H1 (cell line): ENCODE measurements around the gene RPTN. TPM values are rescaled to one million over a fixed set of nuclear protein-coding genes. Genes with fewer than 3 reads are reported as not detected.

Experiments used
- CTCF ChIA-PET: fragments of 300-600 bp; sonication (Branson Sonifier 250); formaldehyde crosslinking; loops from one replicate; lab custom pipeline; 2021; ENCODE audit not compliant: partially characterized antibody; lab: Charles Lee
- POLR2A ChIA-PET: fragments of 300-600 bp; sonication (Branson Sonifier 250); formaldehyde crosslinking; loops from one replicate; lab custom pipeline; 2021; ENCODE audit warnings: inconsistent platforms; ENCODE audit not compliant: partially characterized antibody; lab: Charles Lee
- DNase-seq, 2 experiments: peaks; one replicate each; pipeline versions ENCODE4 v3.0.0 to v3.0.0-alpha.2; 2010 to 2022; ENCODE audit warnings: low spot score in 2 of 2, low read depth in 1 of 2, mixed read lengths in 1 of 2
- FAIRE-seq: peaks from 2 replicates; lab custom pipeline; 2011; peaks lifted over from hg19 to GRCh38; lab: Jason Lieb, UNC
- H2AFZ ChIP-seq: 2 replicates; pipeline ENCODE4 v1.8.1; 2012; ENCODE audit warnings: low read length, inconsistent platforms
- H2AK5ac ChIP-seq: 2 replicates; pipeline ENCODE4 v1.6.1; 2013; ENCODE audit warnings: low read depth, low read length
- H2BK120ac ChIP-seq: replicated peaks from 2 replicates; pipeline ENCODE3; 2013; ENCODE audit warnings: low read depth, low read length, inconsistent platforms
- H2BK12ac ChIP-seq: 2 replicates; pipeline ENCODE4 v1.6.1; 2013; ENCODE audit warnings: low read depth, low read length
- H2BK15ac ChIP-seq: 2 replicates; pipeline ENCODE4 v1.6.1; 2013; ENCODE audit warnings: low read length
- H2BK20ac ChIP-seq: 2 replicates; pipeline ENCODE4 v1.6.1; 2013; ENCODE audit warnings: low read length
- H2BK5ac ChIP-seq: 2 replicates; pipeline ENCODE4 v1.6.1; 2013; ENCODE audit warnings: low read depth, low read length
- H3K14ac ChIP-seq: 2 replicates; pipeline ENCODE4 v1.6.1; 2013; ENCODE audit warnings: inconsistent platforms; ENCODE audit not compliant: insufficient read length
- H3K18ac ChIP-seq: 2 replicates; pipeline ENCODE4 v1.6.1; 2013; ENCODE audit warnings: low read length; ENCODE audit errors: extremely low read depth
- H3K23ac ChIP-seq: 2 replicates; pipeline ENCODE4 v1.6.1; 2013; ENCODE audit warnings: inconsistent platforms; ENCODE audit not compliant: insufficient read length
- H3K23me2 ChIP-seq: 2 replicates; pipeline ENCODE4 v1.6.1; 2013; ENCODE audit warnings: low read depth, low read length
- H3K27ac ChIP-seq: 2 replicates; pipeline ENCODE4 v1.6.1; 2011; ENCODE audit warnings: low read depth, low read length, inconsistent platforms
- H3K27me3 ChIP-seq, 4 experiments: replicated peaks in 1 of 4; 1 replicate in 1 of 4; 2 replicates in 3 of 4; pipeline versions ENCODE4 v1.6.1 to v1.8.1; 2011 to 2013; ENCODE audit warnings: low read length in 3 of 4, mild to moderate bottlenecking in 3 of 4, inconsistent platforms in 2 of 4, mixed read lengths in 2 of 4, moderate library complexity in 1 of 4; ENCODE audit not compliant: control insufficient read depth in 3 of 4, insufficient read depth in 3 of 4; ENCODE audit errors: extremely low read depth in 1 of 4
- H3K36me3 ChIP-seq, 4 experiments: 2 replicates each; pipeline versions ENCODE4 v1.6.1 to v1.8.1; 2011 to 2013; ENCODE audit warnings: mild to moderate bottlenecking in 4 of 4, low read length in 3 of 4, moderate library complexity in 2 of 4, control low read depth in 1 of 4, inconsistent platforms in 1 of 4; ENCODE audit not compliant: insufficient read depth in 4 of 4, control insufficient read depth in 2 of 4
- H3K4ac ChIP-seq: replicated peaks from 2 replicates; pipeline ENCODE3; 2013; ENCODE audit warnings: low read length, low read depth, mixed read lengths, inconsistent platforms; ENCODE audit not compliant: insufficient read length
- H3K4me1 ChIP-seq, 4 experiments: replicated peaks in 1 of 4; 1 replicate in 1 of 4; 2 replicates in 3 of 4; pipeline versions ENCODE4 v1.6.1 to v1.8.1; 2011 to 2013; ENCODE audit warnings: low read length in 3 of 4, inconsistent platforms in 2 of 4, mixed read lengths in 1 of 4; ENCODE audit not compliant: insufficient read depth in 4 of 4, control insufficient read depth in 3 of 4
- H3K4me2 ChIP-seq, 2 experiments: 2 replicates each; pipeline versions ENCODE4 v1.6.1 to v1.8.1; 2011 to 2013; ENCODE audit warnings: low read depth in 2 of 2, low read length in 2 of 2, control low read depth in 1 of 2, inconsistent platforms in 1 of 2, mild to moderate bottlenecking in 1 of 2; ENCODE audit not compliant: insufficient read depth in 1 of 2
- H3K4me3 ChIP-seq, 4 experiments: fragments of 200-600, 300-600 bp in 1 of 4; sonication (generic), shearing (Covaris generic), sonication (Bioruptor Twin) in 1 of 4; 2 replicates each; pipeline versions ENCODE4 v1.5.1 to v1.8.1; 2011 to 2016; ENCODE audit warnings: low read length in 4 of 4, low read depth in 3 of 4, control low read depth in 2 of 4, inconsistent platforms in 2 of 4, mild to moderate bottlenecking in 2 of 4, mixed read lengths in 1 of 4, moderate library complexity in 1 of 4; ENCODE audit not compliant: insufficient read depth in 2 of 4; ENCODE audit errors: extremely low read depth in 1 of 4
- H3K56ac ChIP-seq: replicated peaks from 2 replicates; pipeline ENCODE3; 2013; ENCODE audit warnings: low read depth, mild to moderate bottlenecking, mixed read lengths, low read length, inconsistent platforms; ENCODE audit not compliant: insufficient read length
- H3K79me1 ChIP-seq: 2 replicates; pipeline ENCODE4 v1.6.1; 2013; ENCODE audit warnings: low read depth, low read length, control low read depth
- H3K79me2 ChIP-seq, 2 experiments: 2 replicates each; pipeline versions ENCODE4 v1.6.1 to v1.8.1; 2012 to 2013; ENCODE audit warnings: low read length in 2 of 2, mild to moderate bottlenecking in 2 of 2, inconsistent platforms in 1 of 2; ENCODE audit not compliant: insufficient read depth in 2 of 2, control insufficient read depth in 1 of 2
- H3K9ac ChIP-seq, 4 experiments: replicated peaks in 1 of 4; 1 replicate in 1 of 4; 2 replicates in 3 of 4; pipeline versions ENCODE4 v1.6.1 to v1.8.1; 2011 to 2013; ENCODE audit warnings: low read depth in 3 of 4, low read length in 3 of 4, control low read depth in 2 of 4, mild to moderate bottlenecking in 2 of 4, moderate library complexity in 2 of 4, inconsistent platforms in 1 of 4; ENCODE audit errors: extremely low read depth in 1 of 4
- H3K9me3 ChIP-seq, 2 experiments: 2 replicates each; pipeline versions ENCODE4 v1.6.1 to v1.8.1; 2012 to 2013; ENCODE audit warnings: mild to moderate bottlenecking in 2 of 2, moderate library complexity in 2 of 2, control low read depth in 1 of 2, inconsistent platforms in 1 of 2, low read depth in 1 of 2, low read length in 1 of 2, mixed read lengths in 1 of 2; ENCODE audit not compliant: insufficient read depth in 2 of 2
- H4K20me1 ChIP-seq, 2 experiments: replicated peaks in 1 of 2; 2 replicates each; pipeline versions ENCODE3 to v1.8.1; 2011 to 2013; ENCODE audit warnings: inconsistent platforms in 2 of 2, low read length in 2 of 2, mild to moderate bottlenecking in 1 of 2; ENCODE audit not compliant: insufficient read depth in 2 of 2, control insufficient read depth in 1 of 2
- H4K5ac ChIP-seq: 2 replicates; pipeline ENCODE4 v1.6.1; 2013; ENCODE audit warnings: low read length, low read depth, mixed read lengths, inconsistent platforms; ENCODE audit not compliant: insufficient read length
- H4K8ac ChIP-seq: 2 replicates; pipeline ENCODE4 v1.8.0; 2013; ENCODE audit warnings: mild to moderate bottlenecking, moderate library complexity, low read length, inconsistent platforms; ENCODE audit not compliant: insufficient read depth; ENCODE audit errors: extremely low read depth
- H4K91ac ChIP-seq: replicated peaks from 2 replicates; pipeline ENCODE3; 2013; ENCODE audit warnings: low read length, mixed read lengths, inconsistent platforms; ENCODE audit not compliant: insufficient read length
- CBX8 ChIP-seq: fragments of 300-800, 300-1000 bp; sonication (generic); IDR thresholded peaks from 2 replicates; pipeline ENCODE4 v1.7.1; 2016; ENCODE audit warnings: low read depth, low read length, borderline replicate concordance
- CHD2 ChIP-seq: IDR thresholded peaks from 2 replicates; pipeline ENCODE4 v1.6.1; 2012; ENCODE audit warnings: low read length, improper control_type of control experiment
- PHF8 ChIP-seq: fragments of 200-600 bp; sonication (generic); conservative IDR thresholded peaks from 2 replicates; pipeline ENCODE4 v1.7.1; 2012; ENCODE audit warnings: low read depth, mild to moderate bottlenecking, inconsistent platforms, low read length, moderate library complexity
- RBBP5 ChIP-seq: IDR thresholded peaks from 2 replicates; pipeline ENCODE4 v1.7.1; 2012; ENCODE audit warnings: low read depth, mild to moderate bottlenecking, inconsistent platforms, low read length, moderate library complexity, borderline replicate concordance
- RFX5 ChIP-seq: IDR thresholded peaks from 2 replicates; pipeline ENCODE4 v1.6.1; 2011; ENCODE audit warnings: low read depth, low read length, improper control_type of control experiment, borderline replicate concordance
- SP1 ChIP-seq: IDR thresholded peaks from 2 replicates; pipeline ENCODE4 v1.6.1; 2011; ENCODE audit warnings: low read depth, low read length
- USF2 ChIP-seq: IDR thresholded peaks from 2 replicates; pipeline ENCODE4 v1.6.1; 2011; ENCODE audit warnings: low read length, improper control_type of control experiment
- WGBS, 2 experiments: shearing (Covaris generic) in 1 of 2; methylation state at CpG; one replicate each; pipeline versions ENCODE4 v1.1.6 to v1.1.7; 2013 to 2015; ENCODE audit warnings: low lambda C conversion rate in 2 of 2, mixed read lengths in 2 of 2, inconsistent platforms in 1 of 2, low coverage in 1 of 2, missing lambda C conversion rate in 1 of 2; ENCODE audit not compliant: insufficient replicate concordance in 2 of 2, insufficient coverage in 1 of 2, insufficient read length in 1 of 2; ENCODE audit errors: extremely low coverage in 1 of 2, missing lambda C conversion rate in 1 of 2; 5-methylcytosine and 5-hydroxymethylcytosine counted together
- polyA plus RNA-seq, 7 experiments: library from polyadenylated mRNA; depleted of rRNA in 3 of 7; stranded (reverse) in 5 of 7; unstranded in 2 of 7; fragments of >200 nt in 5 of 7; fragments of 200-250 nt in 2 of 7; gene quantifications; 1 replicate in 5 of 7; 2 replicates in 1 of 7; 4 replicates in 1 of 7; pipeline versions ENCODE4 v1.2.1 to v1.2.3, GENCODE V29; 2011 to 2013; ENCODE audit warnings: missing spikeins in 2 of 7, mixed read lengths in 2 of 7
- total RNA-seq: library from RNA; stranded (reverse); fragmentation: NEBNext Ultra II Directional; extraction: Animal tissue kit (Norgen Biotek cat#: 25700); gene quantifications from 2 replicates; pipeline ENCODE4 v1.2.1, GENCODE V29; 2021

RPTN gene
- total and polyA plus RNA-seq, 2 of the 8 experiments (the other 6 are each of a cell fraction or from before 2014, with no cell fraction given): not detected

GRCh38 chr1:152151646-152152045 is 7.4 kb downstream of the RPTN start:
- no peak overlapping the region for H2BK20ac ChIP-seq
- H3K27me3 ChIP-seq: no peaks in the 10 kb centered on the region
- WGBS, 2 experiments: 44% methylated on average over 2 of the region's 2 CpGs; no CpG with 5 or more reads in 1 of the 2 experiments
- H4K91ac ChIP-seq: no peak overlapping the region
- FAIRE-seq (no peak), DNase-seq (no peak)
- H3K9ac ChIP-seq: no peak overlapping the region
- no peaks in the 10 kb centered on the region for H3K23me2 ChIP-seq
- H4K8ac ChIP-seq: no peak overlapping the region
- H3K79me2 ChIP-seq: no peaks in the 10 kb centered on the region
- no peaks in the 10 kb centered on the region for H4K20me1 ChIP-seq
- H3K27ac ChIP-seq: no peak overlapping the region
- no peak overlapping the region for H3K56ac ChIP-seq
- H2BK120ac ChIP-seq: no peak overlapping the region
- H3K4me3 ChIP-seq: no peak overlapping the region
- ChIA-PET POLR2A (no interaction called here), CTCF (interaction anchor here (1.4 to 1.8 kb wide), 2 partner anchors 10 to 39 kb away, joined by 3 to 5 read pairs; no protein-coding TSS in a partner anchor)
- H3K4me2 ChIP-seq: no peak overlapping the region
- no peak for TF ChIP-seq CHD2
- TF ChIP-seq CBX8: no peak
- TF ChIP-seq RBBP5: no peak
- no peak for TF ChIP-seq USF2
- TF ChIP-seq PHF8: no peak
- no peak for TF ChIP-seq SP1
- TF ChIP-seq RFX5: no peak
- no peaks in the 10 kb centered on the region for H3K79me1 ChIP-seq
- H3K36me3 ChIP-seq: no peaks in the 10 kb centered on the region
- no peak overlapping the region for H3K23ac ChIP-seq
- no peak overlapping the region for H2BK15ac ChIP-seq
- H3K9me3 ChIP-seq: peaks cover 66 to 77% of the 10 kb centered on the region in 2 experiments
- H2AFZ ChIP-seq: no peak overlapping the region
- H3K18ac ChIP-seq: no peak overlapping the region
- H2AK5ac ChIP-seq: no peak overlapping the region
- H4K5ac ChIP-seq: no peak overlapping the region
- no peak overlapping the region for H2BK12ac ChIP-seq
- H3K4ac ChIP-seq: no peak overlapping the region
- no peak overlapping the region for H3K14ac ChIP-seq
- H3K4me1 ChIP-seq: no peaks in the 10 kb centered on the region
- no peak overlapping the region for H2BK5ac ChIP-seq
